A673 (cell line): ENCODE data around the gene DACT2. TPM values are rescaled to one million over a fixed set of nuclear protein-coding genes. Genes with fewer than 3 reads are reported as not detected.
"Not testable (repeated sequence)": the region's sequence is repeated elsewhere in the genome, so short reads cannot be mapped to it uniquely, and the experiment has no call there.

ENCODE experiments used
- BruUV-seq: library from RNA; stranded (reverse); fragments of 400-500 nt; replicated peaks from 2 replicates; lab custom pipeline; 2021; lab: Mats Ljungman, UMichigan
- CTCF ChIA-PET: fragments of 300-600 bp; sonication (Branson Sonifier 250); formaldehyde crosslinking; loops from one replicate; lab custom pipeline; 2022; ENCODE audit warnings: antibody characterized with exemption; lab: Charles Lee
- POLR2A ChIA-PET: fragments of 300-600 bp; sonication (Branson Sonifier 250); formaldehyde crosslinking; loops from one replicate; lab custom pipeline; 2022; ENCODE audit warnings: antibody characterized with exemption; ENCODE audit not compliant: low non-redundant PET; lab: Charles Lee
- DNase-seq: peaks from one replicate; pipeline ENCODE4 v3.0.0-alpha.2; 2015; ENCODE audit warnings: low spot score
- H3K27ac ChIP-seq: fragments of 200-600 bp; sonication (generic); 2 replicates; pipeline ENCODE4 v1.5.1; 2016; ENCODE audit warnings: mixed run types, low read depth, mild to moderate bottlenecking, mixed read lengths, antibody characterized with exemption, low read length; ENCODE audit not compliant: poor library complexity, severe bottlenecking
- H3K27me3 ChIP-seq: fragments of 200-600 bp; sonication (generic); replicated peaks from 2 replicates; pipeline ENCODE4 v1.6.1; 2017; ENCODE audit warnings: mixed run types, low read depth, mild to moderate bottlenecking, mixed read lengths, antibody characterized with exemption, low read length; ENCODE audit not compliant: insufficient read depth, poor library complexity
- H3K36me3 ChIP-seq: fragments of 200-600 bp; sonication (generic); 2 replicates; pipeline ENCODE4 v1.6.1; 2016; ENCODE audit warnings: mixed run types, mild to moderate bottlenecking, mixed read lengths, antibody characterized with exemption, low read length; ENCODE audit not compliant: insufficient read depth, poor library complexity, severe bottlenecking
- H3K4me1 ChIP-seq: fragments of 200-600 bp; sonication (generic); 2 replicates; pipeline ENCODE4 v1.6.1; 2017; ENCODE audit warnings: mixed run types, mild to moderate bottlenecking, mixed read lengths, antibody characterized with exemption, low read length; ENCODE audit not compliant: insufficient read depth, poor library complexity, severe bottlenecking
- H3K4me3 ChIP-seq: fragments of 200-600 bp; sonication (generic); 2 replicates; pipeline ENCODE4 v1.5.1; 2016; ENCODE audit warnings: low read depth, mixed run types, mild to moderate bottlenecking, mixed read lengths, low read length; ENCODE audit not compliant: poor library complexity, severe bottlenecking
- H3K9me3 ChIP-seq: fragments of 200-600 bp; sonication (generic); 2 replicates; pipeline ENCODE4 v1.6.1; 2016; ENCODE audit warnings: mixed run types, low read depth, mild to moderate bottlenecking, mixed read lengths, antibody characterized with exemption, low read length; ENCODE audit not compliant: poor library complexity, severe bottlenecking
- EZH2 ChIP-seq: fragments of 200-600 bp; sonication (generic); IDR thresholded peaks from 2 replicates; pipeline ENCODE4 v1.6.1; 2017; ENCODE audit warnings: borderline replicate concordance, low read depth, mild to moderate bottlenecking, mixed read lengths, antibody characterized with exemption, low read length; ENCODE audit not compliant: poor library complexity, severe bottlenecking
- intact Hi-C: fragments of 100-400 bp; cut with micrococcal nuclease; formaldehyde crosslinking; loops from one replicate; pipeline ENCODE4 v1.10.0; 2022; ENCODE audit not compliant: unreplicated experiment
- total RNA-seq: library from RNA; stranded (reverse); gene quantifications from 2 replicates; pipeline ENCODE4 v1.2.3, GENCODE V29; 2021
- TF ChIP-seq, protein P1 (sequence below): fragments of 300-800, 200-600 bp; sonication (generic); conservative IDR thresholded peaks from 2 replicates; pipeline ENCODE4 v1.5.1; 2017; ENCODE audit warnings: low read depth, mild to moderate bottlenecking, antibody characterized with exemption, low read length, moderate library complexity, mixed read lengths

DACT2 gene
- total RNA-seq, 1 experiment from 2014 or later: 18.7 TPM

DNA sequence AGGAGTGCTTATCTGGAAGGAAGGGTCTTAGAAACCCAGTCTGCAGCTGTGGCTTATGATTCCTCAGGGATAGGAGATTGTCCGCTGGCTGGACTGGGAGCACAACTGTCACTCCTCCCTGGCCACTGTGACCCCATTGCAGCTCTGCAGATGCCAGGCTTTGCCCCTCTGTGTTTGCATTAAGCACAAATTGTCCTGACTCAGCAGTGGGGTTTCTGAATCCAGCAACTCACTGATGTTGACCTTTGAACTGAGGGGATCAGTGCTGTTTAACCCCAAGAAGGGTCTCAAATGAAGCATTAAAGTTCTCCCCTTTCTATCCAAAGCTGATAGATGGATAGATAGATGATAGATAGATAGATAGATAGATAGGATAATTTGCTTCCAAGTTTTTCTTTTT, 29.5 kb downstream of the DACT2 start:
- intact Hi-C loops: no loop called here
- POLR2A ChIA-PET: no interaction called here
- TF ChIP-seq EZH2: no peak
- TF ChIP-seq, protein P1, sequence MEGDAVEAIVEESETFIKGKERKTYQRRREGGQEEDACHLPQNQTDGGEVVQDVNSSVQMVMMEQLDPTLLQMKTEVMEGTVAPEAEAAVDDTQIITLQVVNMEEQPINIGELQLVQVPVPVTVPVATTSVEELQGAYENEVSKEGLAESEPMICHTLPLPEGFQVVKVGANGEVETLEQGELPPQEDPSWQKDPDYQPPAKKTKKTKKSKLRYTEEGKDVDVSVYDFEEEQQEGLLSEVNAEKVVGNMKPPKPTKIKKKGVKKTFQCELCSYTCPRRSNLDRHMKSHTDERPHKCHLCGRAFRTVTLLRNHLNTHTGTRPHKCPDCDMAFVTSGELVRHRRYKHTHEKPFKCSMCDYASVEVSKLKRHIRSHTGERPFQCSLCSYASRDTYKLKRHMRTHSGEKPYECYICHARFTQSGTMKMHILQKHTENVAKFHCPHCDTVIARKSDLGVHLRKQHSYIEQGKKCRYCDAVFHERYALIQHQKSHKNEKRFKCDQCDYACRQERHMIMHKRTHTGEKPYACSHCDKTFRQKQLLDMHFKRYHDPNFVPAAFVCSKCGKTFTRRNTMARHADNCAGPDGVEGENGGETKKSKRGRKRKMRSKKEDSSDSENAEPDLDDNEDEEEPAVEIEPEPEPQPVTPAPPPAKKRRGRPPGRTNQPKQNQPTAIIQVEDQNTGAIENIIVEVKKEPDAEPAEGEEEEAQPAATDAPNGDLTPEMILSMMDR: no peak
- Histone ChIP-seq H3K27ac (no peak overlapping the region), H3K9me3 (no peaks in the 10 kb centered on the region), H3K36me3 (no peaks in the 10 kb centered on the region), H3K4me1 (peaks cover 7% of the 10 kb centered on the region), H3K4me3 (no peak overlapping the region), H3K27me3 (no peaks in the 10 kb centered on the region)
- DNase-seq: no peak
- no TSS peak for BruUV-seq
- CTCF ChIA-PET: no interaction called here

- POLR2A ChIA-PET: no interaction called here
- BruUV-seq: no TSS peak
- Histone ChIP-seq H3K9me3 (no peaks in the 10 kb centered on the region), H3K4me1 (peaks cover 7% of the 10 kb centered on the region), H3K36me3 (no peaks in the 10 kb centered on the region), H3K27me3 (no peaks in the 10 kb centered on the region), H3K4me3 (no peak overlapping the region), H3K27ac (no peak overlapping the region)
- TF ChIP-seq EZH2: no peak
- TF ChIP-seq, protein P1: no peak
- intact Hi-C loops: no loop called here
- CTCF ChIA-PET: no interaction called here
- no peak for DNase-seq
Measured at GRCh38 chr6:168289571-168289962, 30.0 kb downstream of the DACT2 start.

DNA sequence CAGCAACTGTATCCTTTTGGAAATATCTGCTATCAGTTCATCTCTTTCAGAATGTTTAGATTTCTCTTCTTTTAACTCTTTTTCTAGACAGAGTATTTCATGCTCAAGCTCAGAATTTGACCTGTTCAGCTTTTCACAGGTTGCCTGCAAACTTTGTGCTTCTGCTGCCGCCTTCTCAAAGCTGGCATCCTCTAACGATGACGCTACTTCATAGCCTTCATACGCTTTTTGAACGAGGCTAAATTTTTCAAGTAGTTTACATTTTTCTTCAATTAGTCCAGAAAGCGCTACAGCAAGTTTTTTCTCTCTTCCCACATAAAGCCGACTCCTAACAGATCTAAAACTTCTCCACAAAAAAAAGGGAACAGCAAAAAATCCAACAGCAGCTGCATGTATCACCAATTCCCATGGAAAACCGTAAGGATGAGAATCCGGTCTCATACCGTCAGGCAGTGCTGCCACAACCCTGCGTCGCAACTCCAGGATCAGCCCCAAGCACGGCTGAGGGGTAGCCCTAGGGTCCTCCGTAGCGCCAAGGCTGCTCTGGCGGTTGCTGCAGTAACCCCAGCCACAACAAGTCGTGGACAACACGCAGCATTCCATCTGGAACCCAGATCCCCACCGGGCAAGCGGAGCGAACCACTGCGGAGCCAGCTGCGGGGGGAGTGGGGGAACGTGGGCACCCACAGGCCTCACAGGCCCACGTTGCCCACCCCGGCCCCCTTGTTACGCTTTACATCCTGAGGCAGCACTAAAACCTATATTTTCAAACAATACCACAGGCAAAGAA, 30.6 kb downstream of the DACT2 start:
- CTCF ChIA-PET: no interaction called here
- Histone ChIP-seq H3K9me3 (no peaks in the 10 kb centered on the region), H3K4me1 (peaks cover 7% of the 10 kb centered on the region), H3K27me3 (no peaks in the 10 kb centered on the region), H3K36me3 (no peaks in the 10 kb centered on the region), H3K27ac (no peak overlapping the region), H3K4me3 (no peak overlapping the region)
- DNase-seq: no peak
- intact Hi-C loops: no loop called here
- TF ChIP-seq EZH2: no peak
- TF ChIP-seq, protein P1: no peak
- BruUV-seq: no TSS peak
- POLR2A ChIA-PET: no interaction called here

- H3K27me3 ChIP-seq, POLR2A ChIA-PET, H3K4me3 ChIP-seq, H3K27ac ChIP-seq, intact Hi-C loops, CTCF ChIA-PET, H3K36me3 ChIP-seq, H3K9me3 ChIP-seq, H3K4me1 ChIP-seq, BruUV-seq, DNase-seq: not testable (repeated sequence)
Measured at GRCh38 chr6:168287460-168287859, 32.1 kb downstream of the DACT2 start.

- BruUV-seq, H3K4me3 ChIP-seq, H3K4me1 ChIP-seq, CTCF ChIA-PET, H3K27me3 ChIP-seq, intact Hi-C loops, H3K9me3 ChIP-seq, POLR2A ChIA-PET, H3K36me3 ChIP-seq, DNase-seq, H3K27ac ChIP-seq: not testable (repeated sequence)
Measured at GRCh38 chr6:168286771-168287446, 32.7 kb downstream of the DACT2 start.
